HG03108 (cell line): ENCODE data around the gene C2orf76.

Experiments
- ATAC-seq: cut with Tn5 transposase; IDR thresholded peaks from one replicate; pipeline ENCODE4 v1.9.1; 2021; ENCODE audit warnings: moderate library complexity; ENCODE audit not compliant: unreplicated experiment

The C2orf76 gene

GRCh38 chr2:119266091-119266589 lies 100.5 kb downstream of the C2orf76 start:
- ATAC-seq = no peak

GRCh38 chr2:119265693-119266066 lies 101.0 kb downstream of the C2orf76 start:
- no peak for ATAC-seq

- ATAC-seq = peak; percentile 78
These were observed 101.6 kb downstream of the C2orf76 start for GRCh38 chr2:119264781-119265692.

GRCh38 chr2:119263656-119264055 lies 103.0 kb downstream of the C2orf76 start:
- ATAC-seq = no peak

DNA sequence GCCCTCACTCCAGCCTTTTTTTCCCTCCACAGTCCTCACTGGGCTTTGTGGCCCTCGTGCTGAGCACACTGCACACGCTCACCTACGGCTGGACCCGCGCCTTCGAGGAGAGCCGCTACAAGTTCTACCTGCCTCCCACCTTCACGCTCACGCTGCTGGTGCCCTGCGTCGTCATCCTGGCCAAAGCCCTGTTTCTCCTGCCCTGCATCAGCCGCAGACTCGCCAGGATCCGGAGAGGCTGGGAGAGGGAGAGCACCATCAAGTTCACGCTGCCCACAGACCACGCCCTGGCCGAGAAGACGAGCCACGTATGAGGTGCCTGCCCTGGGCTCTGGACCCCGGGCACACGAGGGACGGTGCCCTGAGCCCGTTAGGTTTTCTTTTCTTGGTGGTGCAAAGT lies 103.6 kb downstream of the C2orf76 start:
- ATAC-seq = no peak

DNA sequence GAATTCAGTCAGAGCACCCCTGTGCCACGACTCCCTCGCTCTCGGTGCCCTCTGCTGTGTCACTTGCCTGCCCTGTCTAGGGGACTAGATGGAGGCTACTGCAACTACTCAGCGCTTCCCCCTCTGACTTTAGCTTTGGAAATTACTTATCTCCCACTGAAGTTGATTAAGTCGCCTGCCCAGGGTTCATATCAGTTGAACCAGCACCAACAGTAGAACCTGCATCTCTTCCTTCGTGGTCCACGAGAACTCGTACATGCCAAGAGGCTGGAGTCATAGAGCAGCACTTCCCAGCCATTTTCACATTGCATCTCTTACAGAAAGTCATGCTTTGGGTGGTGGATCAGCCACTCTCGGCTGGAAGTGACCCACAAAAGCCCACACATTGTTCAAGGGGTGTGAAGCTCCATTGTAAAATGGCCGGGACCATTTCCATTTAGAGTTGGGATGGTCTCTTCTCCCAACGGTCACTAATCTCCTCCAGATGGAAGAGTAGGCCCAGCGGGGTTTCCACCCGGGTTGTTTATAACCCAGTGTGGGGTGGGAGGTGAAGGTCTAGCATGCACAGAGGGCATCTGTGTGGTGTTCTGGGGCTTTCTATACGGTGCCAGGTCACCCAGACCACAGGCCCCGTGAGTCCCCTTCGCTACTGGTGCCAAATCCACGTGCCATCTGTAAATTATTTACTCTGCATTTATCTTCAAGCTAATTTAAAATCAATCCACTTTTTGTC lies 105.0 kb downstream of the C2orf76 start:
- ATAC-seq = no peak

GRCh38 chr2:119260646-119261492 lies 105.8 kb downstream of the C2orf76 start:
- no peak for ATAC-seq

DNA sequence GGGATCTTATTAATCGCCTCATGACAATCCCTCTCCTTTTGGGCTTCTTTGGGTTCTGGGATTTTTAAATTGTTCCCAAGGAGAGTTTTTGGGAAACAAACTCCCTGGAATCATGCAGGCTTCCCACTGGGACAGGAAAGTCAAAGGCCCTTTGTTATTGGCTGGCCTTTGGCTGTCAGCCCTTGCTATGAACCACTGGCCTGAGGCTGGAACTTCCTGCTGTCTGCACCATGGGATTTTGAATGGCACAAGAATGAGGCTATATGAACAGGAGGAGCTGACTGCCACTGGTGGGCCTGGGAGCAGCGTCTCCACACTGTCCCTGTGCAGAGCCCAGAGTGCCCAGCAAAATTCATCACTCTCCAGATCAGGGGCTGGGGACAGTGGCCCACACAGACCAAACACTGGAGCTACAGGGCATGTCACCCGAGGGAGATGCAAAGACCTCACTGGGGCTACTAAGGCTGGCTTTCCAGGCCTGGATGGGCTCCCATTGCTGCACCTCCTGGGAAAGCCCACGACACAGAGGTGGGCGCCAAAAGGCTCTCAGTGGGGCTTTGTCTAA lies 107.3 kb downstream of the C2orf76 start:
- no peak for ATAC-seq

DNA sequence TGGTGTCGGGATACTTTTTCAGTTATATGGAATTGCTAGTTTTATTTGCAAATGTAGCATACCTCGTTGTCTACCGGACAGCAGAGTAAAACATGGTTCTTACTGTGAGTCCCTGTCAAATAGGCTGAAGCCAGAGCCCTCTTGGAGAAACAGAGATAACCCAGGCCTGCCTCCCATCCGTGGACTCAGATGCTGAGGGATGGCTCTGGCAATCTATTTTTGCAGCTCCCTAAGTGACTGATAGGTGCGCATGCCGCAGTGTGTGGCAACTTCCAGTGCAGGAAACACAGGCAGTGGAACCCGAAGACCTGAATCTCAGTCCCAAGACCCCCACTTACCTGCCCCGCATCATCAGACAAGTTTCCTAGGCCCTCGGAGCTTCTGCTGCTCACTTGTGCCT lies 109.4 kb downstream of the C2orf76 start:
- no peak for ATAC-seq

GRCh38 chr2:119256582-119256921 lies 110.1 kb downstream of the C2orf76 start:
- no peak for ATAC-seq

GRCh38 chr2:119255760-119256581 lies 110.7 kb downstream of the C2orf76 start:
- ATAC-seq = no peak

DNA sequence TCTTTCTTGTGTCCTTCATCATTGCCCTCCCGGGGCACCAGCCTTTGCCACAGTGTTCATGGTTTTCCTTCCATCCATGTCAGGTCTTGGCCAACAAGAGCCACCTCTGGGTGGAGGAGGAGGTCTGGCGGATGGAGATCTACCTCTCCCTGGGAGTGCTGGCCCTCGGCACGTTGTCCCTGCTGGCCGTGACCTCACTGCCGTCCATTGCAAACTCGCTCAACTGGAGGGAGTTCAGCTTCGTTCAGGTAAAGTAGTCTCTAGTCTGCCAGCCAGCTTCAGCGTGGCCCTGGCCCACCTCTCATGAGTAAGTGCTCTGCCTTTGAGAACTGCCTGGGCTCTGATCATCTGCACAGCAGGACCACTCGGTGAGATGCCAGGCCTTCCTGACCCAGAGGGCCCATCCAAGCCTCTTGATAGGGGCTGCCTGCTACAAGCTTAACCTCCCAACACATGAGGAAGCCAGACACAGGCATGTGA lies 112.0 kb downstream of the C2orf76 start:
- no peak for ATAC-seq

DNA sequence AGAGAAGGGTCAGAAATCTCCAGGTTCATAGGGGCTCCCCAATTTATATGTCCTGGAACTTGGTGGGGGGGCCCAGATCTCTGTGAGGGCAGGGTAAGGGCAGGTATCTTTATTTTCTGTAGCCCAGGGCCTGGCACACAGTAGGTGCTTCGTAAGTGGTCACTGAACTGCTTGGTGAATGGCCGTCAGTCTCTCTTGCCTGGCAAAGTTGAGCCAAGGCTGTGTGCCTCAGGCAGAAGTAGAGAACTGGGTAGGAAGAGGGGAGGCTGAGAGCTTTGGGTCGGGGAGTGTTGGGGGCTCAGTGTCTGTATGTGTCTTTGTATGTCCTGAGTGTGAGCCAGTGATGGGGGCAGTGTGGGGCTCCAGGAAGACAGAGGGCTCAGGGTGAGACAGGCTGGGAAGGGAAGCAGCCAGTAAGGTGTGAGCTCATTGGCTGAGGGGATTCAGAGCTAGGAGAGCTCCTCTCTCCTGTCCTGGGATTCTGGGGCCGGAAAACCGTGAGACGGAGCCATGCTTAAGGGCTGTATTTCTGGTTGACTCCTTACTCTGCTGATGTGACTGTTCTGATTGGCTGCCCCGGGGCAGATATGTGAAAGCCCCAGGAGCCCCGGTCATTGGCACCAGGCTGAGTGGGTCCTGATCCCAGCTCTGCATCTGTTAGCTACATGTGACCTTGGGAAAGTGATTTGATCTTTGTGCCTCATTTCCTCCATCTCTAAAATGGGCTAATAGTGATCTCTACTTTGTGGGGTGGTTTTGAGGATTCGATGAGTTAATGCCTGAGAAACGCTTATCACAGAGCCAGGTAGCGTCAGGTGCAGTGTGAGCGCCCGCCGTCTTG lies 112.7 kb downstream of the C2orf76 start:
- no peak for ATAC-seq

DNA sequence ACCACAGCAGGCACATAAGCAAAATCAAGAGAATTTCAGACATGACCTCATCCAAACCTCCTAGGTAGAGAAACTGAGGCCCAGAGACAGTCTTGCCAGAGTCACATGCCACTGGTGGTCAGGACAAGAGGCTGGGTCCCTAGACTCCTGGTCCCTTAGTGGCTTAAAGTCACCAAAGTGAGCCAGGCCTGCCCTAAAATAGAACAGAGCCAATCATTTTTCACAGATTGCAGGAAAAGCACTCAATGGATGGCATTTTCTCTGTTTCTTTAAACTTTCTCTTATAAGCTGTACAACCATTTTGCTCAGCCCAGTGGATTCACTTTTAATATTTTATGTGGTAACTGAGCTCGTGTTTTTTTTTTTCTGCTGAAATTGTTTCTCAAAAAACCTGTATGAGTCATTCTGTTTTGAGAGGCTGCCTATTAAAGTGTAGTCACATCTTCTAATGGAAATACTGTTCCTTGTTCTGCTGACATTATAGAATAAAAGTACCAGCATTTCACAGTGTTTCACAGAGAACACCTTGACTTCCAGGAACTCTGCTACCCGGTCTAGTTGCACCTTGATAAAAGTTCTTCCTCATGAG lies 113.4 kb downstream of the C2orf76 start:
- ATAC-seq = no peak
